Non-pigmented ciliary epithelial cell (primary cell): ENCODE measurements around the gene SMIM41.

Experiments used
- DNase-seq: peaks from one replicate; pipeline ENCODE4 v3.0.0-alpha.2; 2010; ENCODE audit warnings: low read depth

Gene SMIM41

DNA sequence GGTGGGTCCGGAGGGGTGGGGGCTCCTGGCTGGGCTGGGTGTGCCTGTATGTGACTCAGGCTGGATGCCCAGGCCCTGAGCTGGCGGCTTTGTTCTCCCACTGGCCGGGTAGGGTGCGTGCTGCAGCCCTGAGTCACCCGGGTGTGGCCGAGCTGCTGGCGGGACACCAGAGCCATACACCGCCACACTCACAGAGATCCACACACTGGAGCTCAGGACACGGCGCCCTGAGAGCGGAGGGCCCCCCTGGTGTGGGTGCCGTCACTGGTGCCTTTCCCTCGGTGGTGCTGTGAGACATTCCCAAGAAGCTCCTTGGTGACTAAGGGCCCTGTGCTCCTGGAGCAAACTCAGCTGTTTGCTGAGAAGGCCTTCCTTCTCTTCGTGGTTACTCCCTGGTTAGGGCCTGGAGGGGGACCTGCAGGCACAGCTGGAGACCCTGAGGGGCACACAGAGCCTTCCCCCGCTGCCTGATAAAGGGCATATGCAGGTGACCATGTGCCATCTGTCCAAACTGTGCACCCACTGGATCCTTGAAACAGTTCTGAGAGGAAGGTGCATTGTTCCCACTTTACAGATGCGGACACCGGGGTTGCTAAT is 68.0 kb downstream of the SMIM41 start:
- peak; percentile 91 for DNase-seq

DNA sequence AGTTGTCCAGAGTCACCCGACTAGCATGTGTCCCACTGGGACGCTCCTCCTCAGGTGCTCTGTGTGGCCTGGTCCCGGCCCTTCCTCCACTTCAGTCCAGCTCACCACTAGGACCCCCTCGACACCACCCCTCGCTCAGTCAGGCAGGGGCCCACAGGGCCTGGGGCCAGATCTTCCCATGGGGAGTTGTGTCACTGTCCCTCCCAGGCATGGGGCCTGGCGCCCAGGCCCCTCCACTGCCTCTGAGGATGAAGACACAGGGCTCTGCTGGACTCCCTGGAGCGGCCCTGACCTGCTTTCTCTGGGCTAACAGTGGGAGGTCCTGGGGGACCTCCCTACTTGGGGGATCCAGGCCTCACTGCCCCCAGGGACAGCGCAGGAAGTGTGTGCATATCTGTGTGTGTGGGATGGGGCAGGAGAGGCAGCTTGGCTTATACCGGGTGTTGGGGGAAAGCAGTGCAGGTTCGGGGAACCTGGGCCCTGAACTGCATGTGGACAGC is 68.5 kb downstream of the SMIM41 start:
- no peak for DNase-seq

- no peak for DNase-seq
Measured at GRCh38 chr12:52148464-52149181, 69.1 kb downstream of the SMIM41 start.

DNA sequence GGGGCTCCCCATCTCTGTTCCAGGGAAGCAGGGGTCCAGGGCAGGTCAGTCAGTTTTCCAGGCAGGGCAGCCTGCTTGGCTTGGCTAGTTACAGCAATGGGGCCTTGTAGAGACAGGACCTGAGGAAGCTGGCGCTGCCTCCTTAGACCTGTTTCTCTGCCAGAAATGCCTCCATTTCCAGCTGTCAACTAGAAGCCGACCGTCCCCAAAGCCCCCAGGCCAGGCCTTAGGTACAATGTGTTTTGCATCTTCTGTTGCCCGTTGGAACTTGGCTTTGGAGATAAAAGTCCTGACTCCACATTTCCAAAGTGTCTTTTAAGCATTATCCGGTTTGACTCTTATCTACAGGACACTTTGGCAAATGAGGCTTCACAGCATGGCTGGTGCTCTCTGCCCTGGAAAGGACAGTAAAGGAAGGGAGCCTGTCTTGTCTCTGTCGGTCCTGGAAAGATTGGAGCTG is 69.7 kb downstream of the SMIM41 start:
- no peak for DNase-seq

GRCh38 chr12:52149651-52150241 is 70.2 kb downstream of the SMIM41 start:
- no peak for DNase-seq

DNA sequence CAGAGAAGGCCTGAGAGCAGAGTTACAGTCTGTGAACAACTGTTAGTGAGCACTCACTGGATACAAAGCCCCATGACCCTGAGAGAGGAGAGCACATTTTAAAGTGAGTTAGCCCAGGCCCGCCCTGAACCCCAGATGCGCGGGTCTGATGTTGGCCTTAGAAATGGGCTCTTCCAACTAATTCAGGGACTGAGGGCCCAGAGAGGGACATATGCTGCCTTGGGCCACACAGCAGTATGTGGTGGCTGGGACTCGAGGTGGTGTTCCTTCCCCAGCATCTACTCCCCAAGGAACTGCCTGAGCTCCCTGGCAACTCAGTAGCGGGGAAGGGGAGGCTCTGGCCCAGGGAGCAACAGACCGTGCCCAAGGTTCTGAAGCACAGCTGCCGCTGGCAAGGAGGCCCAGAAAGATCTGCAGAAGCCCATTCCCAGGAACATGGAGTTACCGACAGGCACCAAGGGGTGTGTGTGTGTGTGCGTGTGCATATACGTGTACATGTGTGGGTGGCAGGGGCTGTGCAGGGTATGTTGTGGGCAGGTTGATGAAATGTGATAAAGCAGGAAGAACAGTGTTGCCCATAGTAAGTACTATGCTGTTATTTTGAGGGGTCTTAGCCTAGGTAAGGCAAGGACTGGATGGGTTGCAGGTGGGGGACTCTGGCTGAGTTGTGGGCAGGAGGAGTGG is 71.8 kb downstream of the SMIM41 start:
- no peak for DNase-seq

DNA sequence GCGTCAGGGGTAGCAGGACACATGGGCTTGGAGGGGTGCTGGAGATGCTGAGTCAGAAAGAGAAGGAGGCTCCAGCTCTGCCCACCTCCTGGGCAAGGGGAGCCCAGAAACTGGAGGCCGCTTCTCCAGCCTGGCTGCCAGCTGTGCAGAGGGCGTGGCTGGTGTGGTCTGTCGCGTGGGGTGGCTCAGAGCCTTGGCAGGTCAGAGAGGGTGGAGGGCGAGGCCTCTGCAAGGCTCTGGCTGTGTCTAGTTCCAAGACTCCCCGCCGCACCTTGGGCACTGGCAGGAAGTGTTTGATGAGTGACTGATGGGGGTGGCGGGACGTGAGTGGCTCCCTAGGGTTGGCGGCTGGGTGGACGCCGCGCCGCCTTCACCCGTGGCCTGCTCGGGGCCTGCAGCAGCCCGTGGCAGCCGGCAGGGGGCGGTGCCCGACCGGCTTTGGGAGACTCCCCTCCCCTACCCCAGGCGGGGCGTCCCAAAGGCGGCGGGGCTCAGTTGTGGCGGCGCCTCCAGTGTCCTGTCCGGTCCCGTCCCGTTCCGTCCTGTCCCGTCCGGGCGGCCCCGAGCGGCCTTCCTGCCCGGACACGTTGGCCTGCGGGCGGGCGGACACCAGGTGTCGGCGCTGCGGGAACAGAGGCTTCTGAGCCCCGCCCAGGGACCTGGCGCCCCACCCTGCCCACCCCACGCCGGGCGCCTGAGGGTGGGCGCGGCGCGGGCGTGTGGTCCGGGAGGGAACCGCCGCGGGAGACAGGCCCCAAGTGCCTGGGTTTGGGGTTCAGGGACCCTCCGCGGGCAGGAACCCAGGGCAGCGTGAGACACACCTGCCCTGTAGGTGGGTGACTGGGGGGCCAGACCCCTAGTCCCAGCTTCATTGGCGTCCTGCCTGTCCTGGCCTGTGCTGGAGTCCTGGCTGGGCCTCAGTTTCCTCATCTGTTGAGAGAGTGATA is 72.6 kb downstream of the SMIM41 start:
- no peak for DNase-seq

GRCh38 chr12:52152905-52153317 is 73.4 kb downstream of the SMIM41 start:
- no peak for DNase-seq

DNA sequence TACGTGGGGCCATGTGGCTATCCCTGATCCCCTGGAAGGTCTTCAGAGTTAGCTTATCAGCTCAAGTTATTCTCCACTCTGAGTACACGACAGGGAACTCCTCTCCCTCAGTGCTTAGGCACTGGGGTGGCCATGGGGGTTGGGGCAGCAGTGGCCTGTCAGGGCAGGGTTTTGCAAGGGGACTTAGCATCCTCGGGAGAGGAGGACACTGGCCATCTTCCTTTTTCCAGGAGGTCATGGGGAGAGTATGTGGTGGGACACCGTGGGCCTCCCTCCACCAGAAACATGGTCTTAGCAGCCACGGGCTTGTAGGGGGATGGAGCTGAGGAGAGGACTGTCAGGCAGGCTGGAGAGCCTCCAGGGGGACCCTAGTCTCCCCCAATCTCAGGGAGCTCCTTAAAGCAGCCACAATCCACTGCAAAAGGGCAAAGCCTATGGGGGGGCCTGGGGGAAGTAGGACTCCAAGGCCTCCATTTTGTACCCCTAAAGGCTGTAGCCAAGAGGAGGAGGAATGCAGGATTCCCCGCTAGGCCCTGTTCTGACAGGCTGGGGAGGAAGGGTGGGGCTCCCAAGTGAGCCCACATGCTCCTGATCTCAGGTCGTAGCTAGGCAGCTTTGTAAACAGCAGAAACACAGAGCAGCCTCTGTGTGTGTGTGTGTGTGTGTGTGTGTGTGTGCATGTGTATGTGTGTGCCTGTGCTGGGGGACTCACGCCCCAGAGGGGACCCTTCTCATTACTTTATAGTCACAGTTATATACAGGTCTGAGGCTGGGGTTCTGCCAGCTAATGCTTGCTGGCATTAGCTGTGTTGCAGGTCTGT is 75.8 kb downstream of the SMIM41 start:
- no peak for DNase-seq

- no peak for DNase-seq
Measured at GRCh38 chr12:52156311-52156710, 76.8 kb downstream of the SMIM41 start.

DNA sequence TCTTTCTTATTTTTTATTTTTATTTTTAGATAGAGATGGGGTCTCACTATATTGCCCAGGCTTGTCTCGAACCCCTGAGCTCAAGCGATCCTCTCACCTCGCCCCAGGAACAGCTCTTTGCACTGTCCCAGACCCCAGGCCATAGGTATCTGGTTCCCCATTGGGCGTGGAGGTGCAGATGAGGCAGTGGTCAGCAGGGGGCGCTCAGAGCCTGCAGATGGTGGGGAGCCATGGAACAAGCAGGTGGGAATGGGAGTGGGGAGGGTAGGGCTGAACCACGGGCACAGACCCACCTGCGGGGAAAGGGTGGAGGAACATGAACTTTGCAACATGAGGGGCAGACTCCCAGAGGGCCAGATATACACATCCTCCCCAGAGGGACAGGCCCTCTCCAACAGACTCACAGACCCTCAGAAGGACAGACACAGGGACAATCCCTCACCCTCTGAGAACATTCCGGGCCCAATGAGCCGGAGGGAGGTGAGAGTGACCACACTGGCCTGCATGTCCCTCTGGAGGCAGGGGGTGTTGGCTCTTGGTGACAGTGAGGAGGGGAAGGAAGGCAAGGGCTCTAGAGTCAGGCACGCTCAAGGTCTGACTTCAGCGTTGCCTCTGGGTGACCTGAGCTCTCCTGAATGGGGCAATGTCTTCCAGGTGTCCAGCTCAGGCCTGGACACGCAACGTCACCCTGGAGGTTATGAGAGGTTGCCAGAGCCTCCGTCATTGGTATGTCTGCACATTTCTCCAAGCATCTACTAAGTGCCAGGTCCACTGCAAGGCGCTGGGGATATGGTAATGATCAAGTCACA is 77.5 kb downstream of the SMIM41 start:
- no peak for DNase-seq

DNA sequence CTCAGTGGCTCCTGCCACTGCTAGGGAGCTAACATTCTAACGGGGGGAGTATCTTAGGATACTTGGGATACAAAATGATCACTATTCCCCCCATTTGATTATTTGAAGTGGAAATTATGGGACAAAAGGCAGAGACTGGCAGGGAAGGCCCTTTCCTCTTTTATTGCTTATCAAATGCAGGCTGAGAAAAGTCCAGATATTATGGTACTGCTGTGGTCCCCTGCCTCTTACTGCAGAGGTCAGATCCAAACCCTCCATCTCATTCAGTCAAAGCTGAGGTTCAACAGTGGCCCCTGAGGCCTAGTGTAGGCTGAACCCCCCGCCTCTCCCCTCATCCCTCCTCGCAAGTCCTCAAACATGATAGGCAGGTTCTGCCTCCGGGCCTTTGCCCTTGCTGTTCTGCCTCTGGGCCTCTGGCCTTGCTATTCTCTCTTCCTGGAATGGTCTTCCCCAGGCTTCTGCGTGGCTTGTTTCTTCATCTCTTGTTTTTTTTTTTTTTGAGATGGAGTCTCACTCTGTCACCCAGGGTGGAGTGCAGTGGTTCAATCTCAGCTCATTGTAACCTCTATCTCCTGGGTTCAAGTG is 78.2 kb downstream of the SMIM41 start:
- no peak for DNase-seq
